Hematopoietic multipotent progenitor cell (in vitro differentiated cells): ENCODE data around the gene ZNF280C. TPM values are rescaled to one million over a fixed set of nuclear protein-coding genes. Genes with fewer than 3 reads are reported as not detected.
"Not testable (repeated sequence)": the region's sequence is repeated elsewhere in the genome, so short reads cannot be mapped to it uniquely, and the experiment has no call there.

ENCODE experiments used
- DNase-seq, 3 donors: peaks; one replicate each; pipeline ENCODE4 v3.0.0-alpha.2; 2011 to 2015; ENCODE audit warnings: low read depth in 2 of 3, low spot score in 2 of 3
- total RNA-seq: library from RNA; depleted of rRNA; stranded (reverse); fragments of >200 nt; gene quantifications from one replicate; pipeline ENCODE4 v1.2.3, GENCODE V29; 2012

ZNF280C gene
- 3.0 TPM for total RNA-seq

GRCh38 chrX:130268449-130269170, at the start of gene ZNF280C:
Gene ZNF280C (minus strand): TSS chrX:130268899. CDS start chrX:130260449, 8,450 bp downstream.
- peak; percentile 64 to 93 (median 90) for DNase-seq

GRCh38 chrX:130304587-130305368, 36.1 kb upstream of the ZNF280C start:
- no peak for DNase-seq

- DNase-seq = no peak
These were observed 33.3 kb upstream of the ZNF280C start for GRCh38 chrX:130301977-130302376.

GRCh38 chrX:130301405-130301804, 32.7 kb upstream of the ZNF280C start:
- DNase-seq = no peak

GRCh38 chrX:130300010-130300282, 31.2 kb upstream of the ZNF280C start:
- DNase-seq = no peak

GRCh38 chrX:130299279-130300009, 30.7 kb upstream of the ZNF280C start:
- no peak for DNase-seq

- DNase-seq = no peak
These were observed 28.0 kb upstream of the ZNF280C start for GRCh38 chrX:130296743-130297142.

GRCh38 chrX:130296297-130296678, 27.6 kb upstream of the ZNF280C start:
- DNase-seq = no peak

- DNase-seq = no peak
These were observed 27.0 kb upstream of the ZNF280C start for GRCh38 chrX:130295519-130296296.

GRCh38 chrX:130287071-130287770, 18.5 kb upstream of the ZNF280C start:
- no peak for DNase-seq

GRCh38 chrX:130285710-130286109, 17.0 kb upstream of the ZNF280C start:
- DNase-seq = no peak

- DNase-seq = no peak
These were observed 16.4 kb upstream of the ZNF280C start for GRCh38 chrX:130285069-130285620.

GRCh38 chrX:130282151-130282550, 13.5 kb upstream of the ZNF280C start:
- no peak for DNase-seq

- DNase-seq = no peak
These were observed 12.2 kb upstream of the ZNF280C start for GRCh38 chrX:130280901-130281300.

GRCh38 chrX:130272253-130272652, 3.6 kb upstream of the ZNF280C start:
- not testable (repeated sequence) for DNase-seq

- DNase-seq = not testable (repeated sequence)
These were observed 692 bp upstream of the ZNF280C start for GRCh38 chrX:130269391-130269790.

GRCh38 chrX:130267956-130268448, 697 bp downstream of the ZNF280C start:
- no peak for DNase-seq

GRCh38 chrX:130264573-130264972, 4.1 kb downstream of the ZNF280C start:
- no peak for DNase-seq

- DNase-seq = no peak
These were observed 5.7 kb downstream of the ZNF280C start for GRCh38 chrX:130263016-130263415.

GRCh38 chrX:130262231-130262630, 6.5 kb downstream of the ZNF280C start:
- no peak for DNase-seq
